Erythroblast (primary cell): ENCODE data around the gene RFNG.

ENCODE experiments used
- DNase-seq, 2 experiments: peaks; one replicate each; lab custom pipeline; 2025; lab: John Stamatoyannopoulos, UW
- GATA1 ChIP-seq: IDR thresholded peaks from 2 replicates; pipeline ENCODE4 v1.6.1; 2011; ENCODE audit warnings: low read depth, mild to moderate bottlenecking, control low read depth, low read length, moderate library complexity
- POLR2A ChIP-seq: IDR thresholded peaks from 2 replicates; pipeline ENCODE4 v1.6.1; 2011; ENCODE audit warnings: mild to moderate bottlenecking, low read length

RFNG gene

GRCh38 chr17:82021107-82021899 lies 30.3 kb downstream of the RFNG start:
- no peak for TF ChIP-seq GATA1
- TF ChIP-seq POLR2A = no peak

DNA sequence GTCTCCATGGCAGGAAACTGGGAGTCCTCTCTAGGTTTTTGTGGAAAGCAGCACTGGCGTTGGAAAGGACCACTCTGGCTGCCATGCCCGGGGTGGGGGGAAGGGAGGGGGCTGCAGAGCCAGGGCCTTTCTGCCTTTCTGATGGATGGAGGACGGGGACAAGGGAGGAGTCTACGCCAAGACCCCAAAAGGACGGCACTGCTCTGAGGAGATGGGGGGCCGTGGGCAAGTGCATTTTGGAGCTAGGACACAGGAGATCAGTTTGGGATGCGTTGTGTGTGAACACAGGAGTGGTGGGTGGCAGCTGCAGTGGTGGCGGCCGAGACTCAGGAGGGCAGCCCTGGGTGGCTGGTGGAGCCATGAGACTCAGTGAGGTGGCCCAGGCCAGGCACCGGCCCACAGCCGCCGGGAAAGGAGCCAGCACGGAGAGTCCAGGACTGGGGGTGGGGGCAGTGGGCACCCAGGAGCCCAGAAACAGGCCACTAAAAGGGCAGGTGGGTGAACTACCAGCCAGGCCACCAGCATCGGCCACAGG lies 31.0 kb downstream of the RFNG start:
- TF ChIP-seq GATA1 = no peak
- TF ChIP-seq POLR2A = no peak

More at GRCh38 chr17:82021107-82021899, 30.3 kb downstream of the RFNG start:
- DNase-seq = peak; percentile 67 to 69

GRCh38 chr17:82019690-82020571 lies 31.7 kb downstream of the RFNG start:
- TF ChIP-seq GATA1 = no peak
- no peak for TF ChIP-seq POLR2A
- DNase-seq = peak; percentile 75 to 83

More for the DNA sequence above, 31.0 kb downstream of the RFNG start:
- no peak for DNase-seq

- TF ChIP-seq POLR2A (no peak), GATA1 (no peak)
- DNase-seq = no peak
These were observed 32.5 kb downstream of the RFNG start for GRCh38 chr17:82018989-82019689.

DNA sequence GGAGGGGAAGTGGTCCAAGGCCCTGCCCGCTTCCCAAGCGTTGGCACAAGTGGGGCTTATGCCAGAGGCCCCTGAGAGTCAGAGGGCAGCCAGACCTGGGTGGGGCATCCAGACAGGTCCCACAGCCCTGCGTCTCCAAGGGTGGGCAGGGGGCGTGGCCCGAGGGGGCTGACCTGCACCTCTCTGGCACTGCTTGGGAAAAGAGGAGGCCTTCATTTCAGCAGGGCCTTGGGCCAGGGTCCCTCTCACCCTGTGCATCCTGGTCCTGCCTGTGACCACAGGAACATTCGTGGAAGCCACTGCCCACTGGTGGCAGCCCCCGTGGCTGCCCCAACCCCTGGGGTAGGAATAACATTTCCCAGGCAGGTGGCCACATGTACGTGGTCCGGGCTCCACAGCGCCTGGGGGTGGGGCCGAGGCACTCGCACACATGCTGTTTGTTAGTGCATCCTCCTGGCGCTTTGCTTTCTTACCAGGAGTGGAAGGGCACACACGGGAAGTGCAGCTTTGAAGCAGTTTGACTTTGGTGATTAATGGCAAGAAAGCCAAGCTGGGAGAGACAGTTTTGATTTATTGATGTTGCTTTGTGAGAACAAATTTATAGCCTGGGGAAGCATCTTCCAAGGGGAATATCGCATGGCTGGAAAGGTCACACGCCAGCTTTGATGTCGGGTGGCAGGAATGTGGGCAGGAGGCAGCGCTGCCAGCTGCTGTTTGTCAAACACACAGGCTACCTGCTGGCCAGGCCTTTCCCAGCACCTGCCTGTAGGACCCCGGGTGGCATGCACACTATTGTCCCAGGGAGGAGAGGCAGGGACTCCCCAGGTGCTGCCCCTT lies 33.2 kb downstream of the RFNG start:
- DNase-seq = no peak
- no peak for TF ChIP-seq POLR2A
- no peak for TF ChIP-seq GATA1

DNA sequence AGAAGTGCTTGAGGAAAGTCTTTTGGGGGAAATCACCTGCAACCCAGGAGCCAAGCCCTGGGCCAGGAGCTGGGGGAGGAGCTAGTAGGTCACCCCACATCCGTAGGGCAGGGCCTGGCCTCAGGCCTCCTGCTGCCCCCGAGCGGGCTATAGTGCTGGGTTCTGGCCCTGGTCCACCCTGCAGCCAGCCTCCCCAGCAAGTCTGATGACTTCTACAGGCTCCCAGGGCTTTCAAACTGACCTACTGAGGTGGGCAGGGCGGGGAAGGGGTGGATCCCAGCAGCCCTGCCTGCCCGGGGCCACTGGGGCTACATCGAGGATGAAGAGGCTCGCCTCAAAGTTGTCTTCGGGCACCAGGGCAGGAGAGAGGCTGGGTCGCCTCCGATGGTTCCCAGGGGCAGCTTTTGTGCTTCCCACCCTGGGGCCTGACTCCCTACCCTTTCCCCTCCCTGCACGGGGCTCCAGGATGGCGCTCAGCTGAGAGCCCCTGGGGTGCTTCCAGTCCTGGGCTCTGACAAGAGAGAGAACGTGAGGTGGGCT lies 33.9 kb downstream of the RFNG start:
- DNase-seq = no peak
- no peak for TF ChIP-seq POLR2A
- TF ChIP-seq GATA1 = no peak

DNA sequence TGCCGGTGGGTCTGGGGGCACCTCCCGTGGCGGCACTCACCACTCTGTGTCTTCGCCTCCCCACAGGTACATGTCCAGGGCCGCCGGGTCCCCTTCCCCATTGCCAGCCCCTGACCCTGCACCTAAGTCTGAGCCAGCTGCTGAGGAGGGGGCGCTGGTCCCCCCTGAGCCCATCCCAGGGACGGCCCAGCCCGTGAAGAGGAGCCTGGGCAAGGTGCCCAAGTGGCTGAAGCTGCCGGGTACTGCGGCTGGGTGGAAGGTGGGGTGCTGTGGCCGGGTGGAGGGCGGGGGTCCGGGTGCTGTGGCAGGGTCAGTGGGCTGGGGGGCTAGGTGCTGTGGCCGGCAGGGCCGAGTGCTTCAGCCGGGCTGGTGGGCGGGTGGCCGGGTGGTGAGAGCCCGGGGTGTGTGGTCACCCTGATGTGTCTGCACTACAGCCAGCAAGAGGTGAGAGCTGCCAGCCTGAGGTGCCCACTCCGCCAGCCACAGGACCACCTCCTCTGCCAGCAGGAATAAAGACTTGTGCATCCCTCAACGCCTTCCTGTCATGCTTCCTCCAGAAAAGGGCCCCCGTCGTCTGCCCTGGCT lies 34.6 kb downstream of the RFNG start:
- no peak for TF ChIP-seq POLR2A
- TF ChIP-seq GATA1 = no peak
- no peak for DNase-seq

DNA sequence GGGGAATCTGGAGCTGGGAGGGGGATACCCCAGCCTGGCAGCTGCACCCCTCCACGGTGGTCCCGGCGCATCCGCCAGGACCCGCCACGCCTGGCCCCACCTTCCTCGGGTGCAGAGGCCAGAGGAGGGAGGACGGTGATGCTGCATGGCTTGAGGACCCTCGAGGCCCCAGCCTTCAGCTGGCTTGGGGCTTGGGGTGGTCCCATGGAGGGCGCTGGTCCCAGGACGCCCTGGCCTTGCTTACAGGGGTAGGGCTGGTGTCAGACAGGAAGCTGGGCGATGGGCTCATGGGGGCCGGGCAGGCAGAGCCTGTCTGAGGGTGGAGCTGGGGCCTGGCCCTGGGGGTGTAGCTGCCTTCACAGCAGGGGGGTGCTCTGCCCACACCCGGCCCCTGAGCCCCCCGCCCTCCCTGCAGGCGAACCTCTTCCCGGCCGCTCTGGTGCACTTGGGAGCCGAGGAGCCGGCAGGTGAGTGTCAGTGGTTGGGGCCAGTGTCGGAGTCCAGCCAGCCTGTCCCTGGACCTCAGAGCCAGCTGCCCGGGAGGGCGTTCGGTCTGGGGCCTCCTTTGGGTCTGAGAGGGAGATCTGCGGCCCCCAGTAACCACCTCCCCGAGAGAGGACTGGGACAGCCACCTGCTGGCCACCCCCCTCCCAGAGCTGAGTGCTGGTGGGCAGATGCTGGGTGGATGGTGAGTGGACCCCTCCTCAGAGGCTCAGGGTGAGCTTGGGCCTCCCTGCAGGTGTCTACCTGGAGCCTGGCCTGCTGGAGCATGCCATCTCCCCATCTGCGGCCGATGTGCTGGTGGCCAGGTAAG lies 35.3 kb downstream of the RFNG start:
- TF ChIP-seq GATA1 = no peak
- TF ChIP-seq POLR2A = no peak
- DNase-seq = no peak

DNA sequence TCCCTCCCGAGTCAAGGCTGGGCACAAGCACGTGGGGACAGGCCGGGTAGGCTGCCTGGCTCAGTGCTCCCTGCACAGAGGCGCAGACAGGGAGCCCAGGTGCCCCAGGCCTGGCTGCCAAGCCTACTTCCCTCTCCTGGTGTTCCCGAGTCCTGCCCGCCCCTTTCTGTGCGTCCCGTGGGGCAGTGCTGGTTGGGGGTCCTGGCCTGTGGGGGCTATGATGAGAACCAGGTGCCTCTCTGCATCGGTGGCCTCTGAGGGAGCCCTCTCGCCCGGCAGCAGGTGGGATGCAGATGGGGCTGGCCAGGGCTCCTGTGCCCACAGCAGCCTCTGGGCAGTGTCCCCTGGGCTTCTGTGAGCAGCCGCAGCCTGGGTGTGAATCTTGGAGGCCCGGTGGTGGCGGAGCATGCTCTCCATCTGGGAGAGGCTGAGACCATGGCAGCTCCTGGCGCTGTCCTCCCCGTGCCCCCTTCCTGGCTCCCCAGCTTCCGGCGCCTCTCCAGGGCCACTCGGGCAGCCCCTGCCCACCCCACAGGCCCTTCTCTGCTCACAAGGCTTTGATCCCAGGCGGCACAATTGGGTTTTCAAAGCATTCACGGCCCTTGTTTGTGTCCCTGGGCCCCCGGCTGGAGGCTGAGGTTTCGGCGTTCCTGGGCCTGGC lies 36.2 kb downstream of the RFNG start:
- TF ChIP-seq POLR2A = no peak
- TF ChIP-seq GATA1 = no peak
- no peak for DNase-seq

DNA sequence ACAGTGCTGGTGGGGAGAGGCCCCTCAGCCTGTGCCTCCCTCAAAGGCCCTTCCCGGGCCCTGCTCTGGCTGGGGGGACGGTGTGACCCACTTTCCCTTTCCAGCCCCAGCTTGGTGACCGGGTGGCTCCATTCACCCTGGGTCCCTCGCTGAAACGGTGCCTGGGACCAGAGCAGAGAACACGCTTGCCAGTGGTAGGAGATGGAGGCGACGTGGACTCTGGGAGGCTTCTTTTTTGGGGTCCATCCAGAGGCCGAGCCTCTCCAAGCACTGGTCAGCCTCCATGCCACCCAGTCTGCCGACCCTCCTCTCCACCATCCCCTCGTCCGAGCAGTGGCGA lies 36.7 kb downstream of the RFNG start:
- TF ChIP-seq GATA1 = no peak
- no peak for TF ChIP-seq POLR2A
- DNase-seq = no peak

DNA sequence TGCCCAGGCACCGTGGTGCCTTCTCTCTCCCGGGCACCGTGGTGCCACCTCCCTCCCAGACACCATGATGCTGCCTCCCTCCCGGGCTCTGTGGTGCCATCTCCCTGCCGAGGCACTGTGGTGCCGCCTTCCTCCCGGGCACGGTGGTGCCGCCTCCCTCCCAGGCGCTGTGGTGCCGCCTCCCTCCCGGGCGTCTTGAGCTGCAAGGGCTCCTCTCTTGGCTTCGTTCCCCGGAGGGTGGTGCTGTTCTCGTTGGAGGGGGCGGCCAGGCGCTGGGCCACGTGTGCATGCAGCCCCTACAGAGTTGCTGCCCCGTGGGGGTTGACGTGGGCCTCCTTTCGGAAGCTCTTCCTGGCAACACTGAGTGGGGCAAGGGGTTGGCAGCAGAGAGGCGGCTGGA lies 37.2 kb downstream of the RFNG start:
- TF ChIP-seq POLR2A (no peak), GATA1 (no peak)
- DNase-seq = no peak
